Measurements from ENCODE around the gene DCAF11.

Gene DCAF11

DNA sequence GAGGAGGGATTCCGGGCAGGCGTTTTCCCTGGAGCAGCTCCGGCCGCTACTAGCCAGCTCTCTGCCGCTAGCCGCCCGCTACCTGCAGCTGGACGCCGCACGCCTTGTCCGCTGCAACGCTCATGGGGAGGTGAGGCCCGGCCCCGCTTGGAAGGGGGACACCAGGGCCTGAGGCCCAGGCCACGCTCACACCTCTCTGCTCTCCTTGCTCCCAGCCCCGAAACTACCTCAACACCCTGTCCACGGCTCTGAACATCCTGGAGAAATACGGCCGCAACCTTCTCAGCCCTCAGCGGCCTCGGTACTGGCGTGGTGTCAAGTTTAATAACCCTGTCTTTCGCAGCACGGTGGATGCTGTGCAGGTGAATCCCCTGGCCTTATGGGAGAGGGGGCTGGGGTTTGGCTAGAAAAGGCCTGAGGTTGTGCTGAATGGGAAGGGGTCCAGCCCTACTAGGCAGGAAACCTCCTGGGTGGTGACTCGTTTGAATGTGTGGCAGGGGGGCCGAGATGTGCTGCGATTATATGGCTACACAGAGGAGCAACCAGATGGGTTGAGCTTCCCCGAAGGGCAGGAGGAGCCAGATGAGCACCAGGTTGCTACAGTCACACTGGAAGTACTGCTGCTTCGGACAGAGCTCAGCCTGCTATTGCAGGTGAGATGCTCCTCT, 33.3 kb downstream of the DCAF11 start:
- Histone ChIP-seq H3K27me3 (ENCODE audit: low read length) (no peaks in the 10 kb centered on the region), H3K4me3 (ENCODE audit: insufficient read depth, low read length, poor library complexity, severe bottlenecking) (peak overlapping the region; percentile 95), H4K20me1 (ENCODE audit: low read depth, low read length) (no peaks in the 10 kb centered on the region), H3K4me2 (ENCODE audit: low read depth, low read length, poor library complexity, severe bottlenecking) (peak overlapping the region; percentile 75), H3K36me3 (ENCODE audit: low read length) (0 out of 2 replicates have a peak, but pooled peaks cover 6% of the 10 kb centered on the region), H2AFZ (ENCODE audit: low read depth, low read length, severe bottlenecking) (no peak overlapping the region), H3K9me3 (ENCODE audit: insufficient read depth, low read length) (no peaks in the 10 kb centered on the region), H3F3A (ENCODE audit: insufficient read depth) (peaks cover 10% of the 10 kb centered on the region; the same call in 1 of the 2 replicates), H3K9me2 (replicated peaks; ENCODE audit: insufficient read depth, low read length) (no peaks in the 10 kb centered on the region), H3K79me2 (ENCODE audit: insufficient read depth, low read length) (peaks cover 26% of the 10 kb centered on the region), H3K27ac (ENCODE audit: low read depth, low read length) (peak overlapping the region; percentile 26), H3K9ac (ENCODE audit: low read length) (peak overlapping the region; percentile 91)
- TF ChIP-seq, protein P1, sequence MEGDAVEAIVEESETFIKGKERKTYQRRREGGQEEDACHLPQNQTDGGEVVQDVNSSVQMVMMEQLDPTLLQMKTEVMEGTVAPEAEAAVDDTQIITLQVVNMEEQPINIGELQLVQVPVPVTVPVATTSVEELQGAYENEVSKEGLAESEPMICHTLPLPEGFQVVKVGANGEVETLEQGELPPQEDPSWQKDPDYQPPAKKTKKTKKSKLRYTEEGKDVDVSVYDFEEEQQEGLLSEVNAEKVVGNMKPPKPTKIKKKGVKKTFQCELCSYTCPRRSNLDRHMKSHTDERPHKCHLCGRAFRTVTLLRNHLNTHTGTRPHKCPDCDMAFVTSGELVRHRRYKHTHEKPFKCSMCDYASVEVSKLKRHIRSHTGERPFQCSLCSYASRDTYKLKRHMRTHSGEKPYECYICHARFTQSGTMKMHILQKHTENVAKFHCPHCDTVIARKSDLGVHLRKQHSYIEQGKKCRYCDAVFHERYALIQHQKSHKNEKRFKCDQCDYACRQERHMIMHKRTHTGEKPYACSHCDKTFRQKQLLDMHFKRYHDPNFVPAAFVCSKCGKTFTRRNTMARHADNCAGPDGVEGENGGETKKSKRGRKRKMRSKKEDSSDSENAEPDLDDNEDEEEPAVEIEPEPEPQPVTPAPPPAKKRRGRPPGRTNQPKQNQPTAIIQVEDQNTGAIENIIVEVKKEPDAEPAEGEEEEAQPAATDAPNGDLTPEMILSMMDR (IDR thresholded peaks at IDR 0.05; ENCODE audit: insufficient read depth, low read length, poor library complexity, severe bottlenecking): no peak
- TF ChIP-seq EZH2phosphoT487 (conservative IDR thresholded peaks at IDR 0.05; ENCODE audit: low read length): no peak

- H3K4me3 ChIP-seq (ENCODE audit: insufficient read depth, low read length, poor library complexity, severe bottlenecking): no peak overlapping the region
- H3K36me3 ChIP-seq (ENCODE audit: low read length): 0 out of 2 replicates have a peak, but pooled peaks cover 3% of the 10 kb centered on the region
- TF ChIP-seq, protein P1 (IDR thresholded peaks at IDR 0.05; ENCODE audit: insufficient read depth, low read length, poor library complexity, severe bottlenecking): no peak
- no peak for TF ChIP-seq EZH2phosphoT487 (conservative IDR thresholded peaks at IDR 0.05; ENCODE audit: low read length)
- H3K9me2 ChIP-seq (replicated peaks; ENCODE audit: insufficient read depth, low read length): no peaks in the 10 kb centered on the region
- no peak overlapping the region for H3K9ac ChIP-seq (ENCODE audit: low read length)
- 0 out of 2 replicates have a peak, but pooled peaks cover 6% of the 10 kb centered on the region for H3F3A ChIP-seq (ENCODE audit: insufficient read depth)
- no peak overlapping the region for H3K4me2 ChIP-seq (ENCODE audit: low read depth, low read length, poor library complexity, severe bottlenecking)
- no peaks in the 10 kb centered on the region for H3K9me3 ChIP-seq (ENCODE audit: insufficient read depth, low read length)
- H3K79me2 ChIP-seq (ENCODE audit: insufficient read depth, low read length): peaks cover 26% of the 10 kb centered on the region
- H4K20me1 ChIP-seq (ENCODE audit: low read depth, low read length): no peaks in the 10 kb centered on the region
- H3K27me3 ChIP-seq (ENCODE audit: low read length): no peaks in the 10 kb centered on the region
- no peak overlapping the region for H2AFZ ChIP-seq (ENCODE audit: low read depth, low read length, severe bottlenecking)
- no peak overlapping the region for H3K27ac ChIP-seq (ENCODE audit: low read depth, low read length)
These were observed 34.9 kb downstream of the DCAF11 start for GRCh38 chr14:24149302-24149969.

GRCh38 chr14:24150061-24150460, 35.5 kb downstream of the DCAF11 start:
- no peak for TF ChIP-seq EZH2phosphoT487 (conservative IDR thresholded peaks at IDR 0.05; ENCODE audit: low read length)
- TF ChIP-seq, protein P1 (IDR thresholded peaks at IDR 0.05; ENCODE audit: insufficient read depth, low read length, poor library complexity, severe bottlenecking): no peak
- H3K79me2 ChIP-seq (ENCODE audit: insufficient read depth, low read length): peaks cover 26% of the 10 kb centered on the region
- no peak overlapping the region for H3K4me3 ChIP-seq (ENCODE audit: insufficient read depth, low read length, poor library complexity, severe bottlenecking)

More at GRCh38 chr14:24150061-24150460, 35.5 kb downstream of the DCAF11 start:
- Histone ChIP-seq H3K9me2 (replicated peaks; ENCODE audit: insufficient read depth, low read length) (no peaks in the 10 kb centered on the region), H3K36me3 (ENCODE audit: low read length) (no peaks in the 10 kb centered on the region), H3K9me3 (ENCODE audit: insufficient read depth, low read length) (no peaks in the 10 kb centered on the region), H3K4me2 (ENCODE audit: low read depth, low read length, poor library complexity, severe bottlenecking) (no peak overlapping the region), H3K27ac (ENCODE audit: low read depth, low read length) (no peak overlapping the region), H3K9ac (ENCODE audit: low read length) (no peak overlapping the region), H3K27me3 (ENCODE audit: low read length) (no peaks in the 10 kb centered on the region), H3F3A (ENCODE audit: insufficient read depth) (0 out of 2 replicates have a peak, but pooled peaks cover 3% of the 10 kb centered on the region), H2AFZ (ENCODE audit: low read depth, low read length, severe bottlenecking) (no peak overlapping the region), H4K20me1 (ENCODE audit: low read depth, low read length) (no peaks in the 10 kb centered on the region)
